HepG2 (cell line): Measurements from ENCODE around the gene DAGLB.

Experiments
- CEBPB ChIP-seq: IDR thresholded peaks from 2 replicates; pipeline ENCODE4 v1.6.1; 2011; ENCODE audit warnings: low read depth, low read length, improper control_type of control experiment, borderline replicate concordance
- NR2C2 ChIP-seq: sonication (generic); formaldehyde crosslinking; IDR thresholded peaks from 2 replicates; pipeline ENCODE4 v1.4.0; 2020; ENCODE audit warnings: missing genetic modification reagents, mild to moderate bottlenecking, moderate library complexity, borderline replicate concordance
- TF ChIP-seq, protein P1 (sequence below): sonication (generic); formaldehyde crosslinking; conservative IDR thresholded peaks from 2 replicates; pipeline ENCODE4 v1.4.0; 2020; ENCODE audit warnings: missing genetic modification reagents

GRCh38 chr7:6432781-6433180 is 15.0 kb downstream of the DAGLB start:
- TF ChIP-seq NR2C2 (CRISPR knock-in tag) (no peak), CEBPB (no peak)
- TF ChIP-seq, protein P1, sequence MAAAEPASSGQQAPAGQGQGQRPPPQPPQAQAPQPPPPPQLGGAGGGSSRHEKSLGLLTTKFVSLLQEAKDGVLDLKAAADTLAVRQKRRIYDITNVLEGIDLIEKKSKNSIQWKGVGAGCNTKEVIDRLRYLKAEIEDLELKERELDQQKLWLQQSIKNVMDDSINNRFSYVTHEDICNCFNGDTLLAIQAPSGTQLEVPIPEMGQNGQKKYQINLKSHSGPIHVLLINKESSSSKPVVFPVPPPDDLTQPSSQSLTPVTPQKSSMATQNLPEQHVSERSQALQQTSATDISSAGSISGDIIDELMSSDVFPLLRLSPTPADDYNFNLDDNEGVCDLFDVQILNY = no peak
